Ovary (tissue), 9 donors: ENCODE results near the gene FANK1. TPM values are rescaled to one million over a fixed set of nuclear protein-coding genes. Genes with fewer than 3 reads are reported as not detected.

Source experiments
- DNase-seq, 5 donors: peaks; one replicate each; pipeline ENCODE4 v3.0.0-alpha.2; 2019 to 2020
- H3K27ac ChIP-seq, 2 donors: fragments of 200-600 bp; one replicate each; pipeline versions ENCODE4 v1.5.1 to v1.8.0; 2019 to 2022
- H3K27me3 ChIP-seq: fragments of 200-600 bp; one replicate; pipeline ENCODE4 v1.8.0; 2022
- H3K36me3 ChIP-seq: fragments of 200-600 bp; sonication (generic); one replicate; pipeline ENCODE4 v1.5.1; 2019
- H3K4me1 ChIP-seq: one replicate; pipeline ENCODE4 v1.8.1; 2013; ENCODE audit warnings: mild to moderate bottlenecking, moderate library complexity; ENCODE audit not compliant: insufficient read depth
- H3K4me3 ChIP-seq: fragments of 200-600 bp; sonication (generic); one replicate; pipeline ENCODE4 v1.5.1; 2017
- H3K9me3 ChIP-seq, 2 donors: fragments of 200-600 bp in 1 of 2; sonication (generic) in 1 of 2; one replicate each; pipeline versions ENCODE4 v1.5.1 to v1.8.1; 2013 to 2019; ENCODE audit warnings: mild to moderate bottlenecking in 1 of 2, moderate library complexity in 1 of 2
- EP300 ChIP-seq: sonication (generic); formaldehyde crosslinking; IDR thresholded peaks from one replicate; pipeline ENCODE4 v1.6.1; 2017; ENCODE audit warnings: antibody characterized with exemption
- POLR2A ChIP-seq: fragments of 450-650 bp; IDR thresholded peaks from one replicate; pipeline ENCODE4 v1.6.1; 2017; ENCODE audit warnings: antibody characterized with exemption, mild to moderate bottlenecking, moderate library complexity
- WGBS, 3 donors: extraction: QIAGEN DNeasy Blood & Tissue Kit in 1 of 3; methylation state at CpG; one replicate each; pipeline versions ENCODE4 v1.1.5 to v1.1.7; 2013 to 2017; 5-methylcytosine and 5-hydroxymethylcytosine counted together
- intact Hi-C, 4 donors: fragments of 100-400 bp; cut with DNase I; formaldehyde crosslinking; loops; one replicate each; pipeline versions ENCODE4 v1.11.0 to v1.15.1; 2022 to 2023
- polyA plus RNA-seq, 2 donors: library from polyadenylated mRNA; stranded (reverse); fragments of 200-250 nt in 1 of 2; fragments of 350-450 nt in 1 of 2; fragmentation: Illumina TruSeq in 1 of 2; extraction: RNeasy Lipid Tissue Mini Kit (QIAGEN cat#74804) in 1 of 2; gene quantifications; one replicate each; pipeline ENCODE4 v1.2.3, GENCODE V29; 2013 to 2014
- total RNA-seq, 7 donors: library from RNA; depleted of rRNA in 2 of 7; stranded (reverse); fragments of >200 nt in 2 of 7; fragmentation: NEBNext Ultra II Directional in 3 of 7; extraction: Animal tissue kit (Norgen Biotek cat#: 25700) in 3 of 7; gene quantifications; one replicate each; pipeline versions ENCODE4 v1.1.0 to v1.2.4, GENCODE V29; 2016 to 2023
- TF ChIP-seq, protein P1 (sequence below), 3 donors: fragments of 450-650 bp in 2 of 3; fragments of 200-600 bp in 1 of 3; IDR thresholded peaks; one replicate each; pipeline versions ENCODE4 v1.5.1 to v1.8.0; 2016 to 2022; ENCODE audit warnings: antibody characterized with exemption in 3 of 3, mild to moderate bottlenecking in 1 of 3
- donor health status: DM: no; HTN: no; CAD: no; lungs with moderate emphysema.
- donor health status: DM: no; HTN: no; CAD: no.
- donor health status: Bipolar disorder and iron deficiency.
- donor health status: DM: yes; HTN: yes; CAD: no.
- donor health status: DM: no; HTN: no; CAD: no.
- donor health status: DM: yes; HTN: yes; CAD: no.

Gene FANK1
- total and polyA plus RNA-seq, 9 donors: 4.9 to 27.0 (median 5.6) TPM

DNA sequence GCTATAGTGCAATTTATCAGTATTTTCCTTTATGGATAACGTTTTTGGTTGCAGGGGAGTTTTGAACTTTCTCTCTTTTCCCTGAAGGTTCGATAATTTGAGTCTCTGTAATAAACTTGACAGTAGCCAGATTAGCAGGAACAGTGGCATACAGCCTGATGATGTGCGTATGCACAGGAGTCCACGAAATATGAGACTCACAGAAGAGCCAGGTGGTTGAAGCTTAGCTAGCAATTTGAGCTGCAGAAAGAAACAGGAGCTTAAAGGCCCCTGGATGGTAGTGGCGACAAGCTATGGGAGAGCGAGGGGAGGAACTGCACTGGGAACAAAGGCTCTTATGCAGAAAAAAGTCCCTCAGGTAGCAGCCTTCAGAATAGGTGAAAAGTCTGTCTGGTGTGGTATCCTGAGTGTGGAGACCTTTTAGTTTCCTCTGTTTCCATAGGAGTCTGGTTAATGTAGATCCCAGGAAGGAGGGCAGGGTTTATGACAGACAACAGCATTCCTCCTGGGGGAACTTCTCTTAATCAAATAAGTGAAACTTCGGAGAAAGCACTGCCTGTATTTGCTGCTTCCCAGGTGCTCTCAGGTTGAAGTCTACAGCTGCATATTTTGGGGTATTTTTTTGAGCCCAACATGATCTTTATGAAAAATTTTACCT lies 32.7 kb downstream of the FANK1 start:
- Histone ChIP-seq H3K27me3 (no peaks in the 10 kb centered on the region), H3K4me3 (no peak overlapping the region), H3K4me1 (no peaks in the 10 kb centered on the region), H3K27ac (no peak overlapping the region), H3K36me3 (no peaks in the 10 kb centered on the region), H3K9me3 (no peaks in the 10 kb centered on the region)
- TF ChIP-seq, protein P1, sequence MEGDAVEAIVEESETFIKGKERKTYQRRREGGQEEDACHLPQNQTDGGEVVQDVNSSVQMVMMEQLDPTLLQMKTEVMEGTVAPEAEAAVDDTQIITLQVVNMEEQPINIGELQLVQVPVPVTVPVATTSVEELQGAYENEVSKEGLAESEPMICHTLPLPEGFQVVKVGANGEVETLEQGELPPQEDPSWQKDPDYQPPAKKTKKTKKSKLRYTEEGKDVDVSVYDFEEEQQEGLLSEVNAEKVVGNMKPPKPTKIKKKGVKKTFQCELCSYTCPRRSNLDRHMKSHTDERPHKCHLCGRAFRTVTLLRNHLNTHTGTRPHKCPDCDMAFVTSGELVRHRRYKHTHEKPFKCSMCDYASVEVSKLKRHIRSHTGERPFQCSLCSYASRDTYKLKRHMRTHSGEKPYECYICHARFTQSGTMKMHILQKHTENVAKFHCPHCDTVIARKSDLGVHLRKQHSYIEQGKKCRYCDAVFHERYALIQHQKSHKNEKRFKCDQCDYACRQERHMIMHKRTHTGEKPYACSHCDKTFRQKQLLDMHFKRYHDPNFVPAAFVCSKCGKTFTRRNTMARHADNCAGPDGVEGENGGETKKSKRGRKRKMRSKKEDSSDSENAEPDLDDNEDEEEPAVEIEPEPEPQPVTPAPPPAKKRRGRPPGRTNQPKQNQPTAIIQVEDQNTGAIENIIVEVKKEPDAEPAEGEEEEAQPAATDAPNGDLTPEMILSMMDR (IDR thresholded peaks at IDR 0.05): no peak
- no peak for TF ChIP-seq POLR2A
- TF ChIP-seq EP300: no peak
- 79 to 81% (median 80%) methylated on average over 7 of the region's 7 CpGs for WGBS, 3 donors
- no peak for DNase-seq
- intact Hi-C loops: no loop called here

DNA sequence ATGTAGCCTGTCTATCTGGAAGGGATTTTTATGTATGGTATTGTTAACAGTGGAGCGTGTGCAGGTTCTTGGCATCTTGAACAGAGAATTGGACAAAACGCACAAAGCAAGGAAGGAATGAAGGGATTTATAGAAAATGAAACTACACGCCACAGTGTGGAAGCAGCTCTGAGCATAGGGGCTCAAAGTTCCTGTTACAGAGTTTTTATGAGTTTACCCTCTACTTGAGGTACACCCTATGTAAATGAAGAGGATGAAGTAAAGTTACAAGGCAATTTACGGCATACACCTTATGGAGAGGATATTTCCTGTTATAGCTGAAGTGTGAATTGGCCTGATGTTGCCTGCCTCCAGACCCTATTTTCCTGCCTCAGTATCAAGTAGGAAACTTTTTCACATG lies 33.3 kb downstream of the FANK1 start:
- no peak for DNase-seq
- intact Hi-C loops: no loop called here
- Histone ChIP-seq H3K9me3 (no peaks in the 10 kb centered on the region), H3K27me3 (no peaks in the 10 kb centered on the region), H3K27ac (no peak overlapping the region), H3K36me3 (no peaks in the 10 kb centered on the region), H3K4me3 (no peak overlapping the region), H3K4me1 (no peaks in the 10 kb centered on the region)
- WGBS, 3 donors: 91 to 95% (median 94%) methylated on average over 4 of the region's 4 CpGs
- TF ChIP-seq EP300: no peak
- no peak for TF ChIP-seq POLR2A
- TF ChIP-seq, protein P1 (IDR thresholded peaks at IDR 0.05): no peak

DNA sequence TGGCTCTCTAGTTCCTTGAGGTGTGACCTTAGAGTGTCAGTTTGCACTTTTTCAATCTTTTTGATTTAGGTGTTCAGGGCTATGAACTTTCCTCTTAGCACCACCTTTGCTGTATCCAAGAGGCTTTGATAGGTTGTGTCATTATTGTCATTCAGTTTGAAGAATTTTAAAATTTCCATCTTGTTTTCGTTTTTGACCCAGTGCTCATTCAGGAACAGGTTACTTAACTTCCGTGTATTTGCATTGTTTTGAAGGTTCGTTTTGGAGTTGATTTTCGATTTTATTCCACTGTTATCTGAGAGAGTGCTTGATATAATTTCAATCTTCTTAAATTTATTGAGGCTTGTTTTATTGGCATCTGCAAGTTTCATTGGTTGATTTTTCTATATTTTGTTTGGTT lies 37.3 kb downstream of the FANK1 start:
- 72 to 80% (median 72%) methylated on average over 4 of the region's 4 CpGs for WGBS, 3 donors
- Histone ChIP-seq H3K27me3 (no peaks in the 10 kb centered on the region), H3K9me3 (no peaks in the 10 kb centered on the region), H3K36me3 (no peaks in the 10 kb centered on the region), H3K4me1 (no peaks in the 10 kb centered on the region), H3K4me3 (no peak overlapping the region), H3K27ac (no peak overlapping the region)
- DNase-seq: no peak
- intact Hi-C loops: no loop called here
- TF ChIP-seq EP300: no peak
- no peak for TF ChIP-seq POLR2A
- TF ChIP-seq, protein P1 (IDR thresholded peaks at IDR 0.05): no peak

DNA sequence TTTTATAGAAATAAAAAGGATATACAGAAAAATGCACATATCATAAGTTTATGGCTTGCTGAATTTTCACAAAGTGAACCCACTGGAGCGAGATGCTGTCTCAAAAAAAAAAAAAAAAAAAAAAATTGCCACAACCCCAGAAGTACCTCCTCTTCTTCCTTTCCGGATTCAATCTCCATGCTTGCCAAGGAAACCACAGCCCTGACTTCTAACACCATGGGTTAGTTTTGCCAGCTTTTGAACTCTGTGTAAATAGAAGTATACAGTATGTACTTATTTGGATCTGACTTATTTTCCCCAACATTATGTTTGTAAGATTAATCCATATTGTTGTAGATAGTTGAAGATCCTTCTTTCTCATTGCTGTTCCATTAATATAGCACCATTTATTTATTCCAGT lies 40.0 kb downstream of the FANK1 start:
- WGBS, 3 donors: 63 to 75% (median 72%) methylated on average over 2 of the region's 2 CpGs
- no peaks in the 10 kb centered on the region for H3K27me3 ChIP-seq

More for the DNA sequence above, 40.0 kb downstream of the FANK1 start:
- no peak for DNase-seq
- H3K4me3 ChIP-seq: no peak overlapping the region
- no peak overlapping the region for H3K27ac ChIP-seq
- H3K9me3 ChIP-seq: no peaks in the 10 kb centered on the region
- TF ChIP-seq EP300 (no peak), POLR2A (no peak)
- TF ChIP-seq, protein P1 (IDR thresholded peaks at IDR 0.05): no peak
- H3K4me1 ChIP-seq: no peaks in the 10 kb centered on the region
- intact Hi-C loops: no loop called here
- no peaks in the 10 kb centered on the region for H3K36me3 ChIP-seq
